Activated T-helper 1 cell treated with anti-CD3 and anti-CD28 coated beads, Interleukin-12 subunit alpha, Interleukin-12 subunit beta, Interleukin-2, Interleukin-4 antibody, amounts not matched to agents 30 ng/mL and 10 ng/mL and 1 ng/mL, durations not matched to agents 14 hours and 24 hours and 36 hours (primary cell): ENCODE measurements around the gene SOX14. TPM values are rescaled to one million over a fixed set of nuclear protein-coding genes. Genes with fewer than 3 reads are reported as not detected.

Experiments used
- DNase-seq: peaks from one replicate; pipeline ENCODE4 v3.0.0; 2021; ENCODE audit warnings: low spot score
- H3K27ac Mint-ChIP-seq: one replicate; pipeline ENCODE4 v1.8.0; 2021; ENCODE audit warnings: mild to moderate bottlenecking, mixed read lengths
- H3K27me3 Mint-ChIP-seq: one replicate; pipeline ENCODE4 v1.8.0; 2022; ENCODE audit warnings: mild to moderate bottlenecking, moderate library complexity, mixed read lengths; ENCODE audit not compliant: insufficient read depth
- H3K36me3 Mint-ChIP-seq: one replicate; pipeline ENCODE4 v1.8.0; 2021; ENCODE audit warnings: low read depth, mixed read lengths
- H3K4me1 Mint-ChIP-seq: one replicate; pipeline ENCODE4 v1.8.0; 2021; ENCODE audit warnings: low read depth, mixed read lengths
- H3K4me3 Mint-ChIP-seq: one replicate; pipeline ENCODE4 v1.8.0; 2021; ENCODE audit warnings: mild to moderate bottlenecking, moderate library complexity, mixed read lengths
- H3K9me3 Mint-ChIP-seq: one replicate; pipeline ENCODE4 v1.8.0; 2021; ENCODE audit warnings: mixed read lengths
- intact Hi-C: fragments of 100-400 bp; cut with micrococcal nuclease; formaldehyde crosslinking; loops from one replicate; pipeline ENCODE4 v1.15.1; 2024
- total RNA-seq: library from RNA; stranded (reverse); gene quantifications from 2 replicates; pipeline ENCODE4 v1.2.3, GENCODE V29; 2022

SOX14 gene
- total RNA-seq, 1 donor from 2014 or later = not detected

- Mint-ChIP-seq H3K36me3 (no peaks in the 10 kb centered on the region), H3K27me3 (peaks cover 63% of the 10 kb centered on the region), H3K9me3 (peaks cover 6% of the 10 kb centered on the region), H3K4me3 (no peak overlapping the region), H3K4me1 (no peaks in the 10 kb centered on the region), H3K27ac (no peak overlapping the region)
- intact Hi-C loops = no loop called here
- no peak for DNase-seq
Measured at GRCh38 chr3:137763594-137763938, 549 bp upstream of the SOX14 start.

- H3K4me3 Mint-ChIP-seq = no peak overlapping the region
- no peak for DNase-seq
- no peak overlapping the region for H3K27ac Mint-ChIP-seq
- H3K9me3 Mint-ChIP-seq = peaks cover 6% of the 10 kb centered on the region
- no peaks in the 10 kb centered on the region for H3K36me3 Mint-ChIP-seq
- intact Hi-C loops = no loop called here
- H3K27me3 Mint-ChIP-seq = peaks cover 70% of the 10 kb centered on the region
- no peaks in the 10 kb centered on the region for H3K4me1 Mint-ChIP-seq
Measured at GRCh38 chr3:137764563-137765309, 621 bp downstream of the SOX14 start.

DNA sequence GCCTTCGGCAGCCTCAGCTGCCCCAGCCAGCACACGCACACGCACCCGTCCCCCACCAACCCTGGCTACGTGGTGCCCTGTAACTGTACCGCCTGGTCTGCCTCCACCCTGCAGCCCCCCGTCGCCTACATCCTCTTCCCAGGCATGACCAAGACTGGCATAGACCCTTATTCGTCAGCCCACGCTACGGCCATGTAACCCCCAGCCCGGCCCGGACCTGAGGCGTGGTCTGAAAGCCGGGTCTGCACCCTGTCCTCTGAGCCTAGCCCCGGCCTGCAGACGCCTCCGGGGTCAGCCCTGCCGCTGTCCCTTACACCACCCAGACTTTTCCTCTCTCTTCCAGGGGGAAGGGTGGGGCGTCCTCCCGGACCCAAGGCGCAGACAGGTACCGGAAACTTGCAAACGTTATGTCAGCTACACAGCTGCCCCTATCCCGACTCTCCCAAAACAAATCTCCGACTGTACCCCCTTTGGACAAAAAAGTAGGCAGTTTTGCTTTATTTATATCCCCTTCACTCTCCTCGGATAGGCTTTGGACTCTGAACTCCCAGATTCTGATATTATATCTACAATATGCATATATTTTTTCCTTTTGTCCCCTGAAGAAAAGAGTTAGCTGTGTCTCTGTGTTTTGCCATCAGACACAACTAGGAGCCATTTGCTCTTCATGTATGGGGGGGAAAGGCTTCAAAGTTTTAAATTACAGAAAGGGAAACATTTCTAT is 1.4 kb downstream of the SOX14 start:
- peaks cover 77% of the 10 kb centered on the region for H3K27me3 Mint-ChIP-seq
- H3K27ac Mint-ChIP-seq = no peak overlapping the region
- no peaks in the 10 kb centered on the region for H3K36me3 Mint-ChIP-seq
- H3K4me1 Mint-ChIP-seq = no peaks in the 10 kb centered on the region
- intact Hi-C loops = no loop called here
- no peak overlapping the region for H3K4me3 Mint-ChIP-seq
- peaks cover 6% of the 10 kb centered on the region for H3K9me3 Mint-ChIP-seq
- no peak for DNase-seq

DNA sequence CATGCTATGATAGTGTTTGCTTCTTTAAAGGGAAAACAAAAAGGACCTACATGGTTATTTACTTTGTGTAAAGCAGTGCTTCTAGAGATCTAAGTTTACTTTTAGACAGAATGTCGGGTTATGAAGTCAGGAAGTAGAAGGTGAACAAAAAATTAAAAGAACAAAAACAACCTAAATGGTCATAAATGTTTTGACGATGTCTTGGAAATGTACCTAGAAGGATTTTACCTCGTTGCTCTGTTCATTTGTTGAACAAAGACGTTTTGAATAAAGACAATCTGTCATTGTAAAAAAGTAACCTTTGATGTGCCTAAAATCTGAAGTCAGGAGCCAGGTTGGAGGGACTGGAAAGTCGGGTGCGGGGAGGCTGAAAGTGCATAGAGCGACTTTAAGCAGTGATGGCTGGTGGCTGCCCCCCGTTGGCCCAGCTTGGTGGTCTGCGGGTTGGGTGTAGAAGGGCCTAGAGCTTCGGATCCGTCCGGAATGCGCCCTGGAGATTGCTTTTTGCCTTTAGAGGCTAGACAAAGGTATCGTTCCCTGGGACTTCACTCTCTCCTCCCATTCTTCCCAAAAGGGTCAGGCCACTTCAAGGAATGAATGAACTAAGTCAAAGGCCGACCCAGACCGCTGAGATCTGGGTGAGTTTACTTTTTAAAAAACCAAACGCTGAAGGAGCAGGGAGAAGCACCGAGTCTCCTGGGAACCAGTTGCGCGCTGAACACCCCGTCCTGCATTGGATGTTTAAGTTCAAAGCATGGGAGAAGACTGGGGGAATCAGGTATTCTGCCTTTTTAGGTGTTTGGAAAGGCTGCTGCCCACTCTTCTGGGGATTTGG is 2.1 kb downstream of the SOX14 start:
- H3K27me3 Mint-ChIP-seq = peaks cover 75% of the 10 kb centered on the region
- intact Hi-C loops = no loop called here
- no peak overlapping the region for H3K4me3 Mint-ChIP-seq

GRCh38 chr3:137766876-137767537 is 2.9 kb downstream of the SOX14 start:
- Mint-ChIP-seq H3K4me1 (no peaks in the 10 kb centered on the region), H3K4me3 (no peak overlapping the region), H3K27me3 (peaks cover 77% of the 10 kb centered on the region), H3K27ac (no peak overlapping the region), H3K36me3 (no peaks in the 10 kb centered on the region), H3K9me3 (peaks cover 6% of the 10 kb centered on the region)
- no peak for DNase-seq
- intact Hi-C loops = no loop called here

More for the DNA sequence above, 2.1 kb downstream of the SOX14 start:
- DNase-seq = no peak
- Mint-ChIP-seq H3K9me3 (peaks cover 6% of the 10 kb centered on the region), H3K36me3 (no peaks in the 10 kb centered on the region), H3K27ac (no peak overlapping the region), H3K4me1 (no peaks in the 10 kb centered on the region)

- Mint-ChIP-seq H3K27ac (no peak overlapping the region), H3K36me3 (no peaks in the 10 kb centered on the region), H3K27me3 (peaks cover 77% of the 10 kb centered on the region), H3K9me3 (peaks cover 6% of the 10 kb centered on the region), H3K4me3 (no peak overlapping the region), H3K4me1 (no peaks in the 10 kb centered on the region)
- intact Hi-C loops = no loop called here
- no peak for DNase-seq
Measured at GRCh38 chr3:137767538-137768360, 3.6 kb downstream of the SOX14 start.

DNA sequence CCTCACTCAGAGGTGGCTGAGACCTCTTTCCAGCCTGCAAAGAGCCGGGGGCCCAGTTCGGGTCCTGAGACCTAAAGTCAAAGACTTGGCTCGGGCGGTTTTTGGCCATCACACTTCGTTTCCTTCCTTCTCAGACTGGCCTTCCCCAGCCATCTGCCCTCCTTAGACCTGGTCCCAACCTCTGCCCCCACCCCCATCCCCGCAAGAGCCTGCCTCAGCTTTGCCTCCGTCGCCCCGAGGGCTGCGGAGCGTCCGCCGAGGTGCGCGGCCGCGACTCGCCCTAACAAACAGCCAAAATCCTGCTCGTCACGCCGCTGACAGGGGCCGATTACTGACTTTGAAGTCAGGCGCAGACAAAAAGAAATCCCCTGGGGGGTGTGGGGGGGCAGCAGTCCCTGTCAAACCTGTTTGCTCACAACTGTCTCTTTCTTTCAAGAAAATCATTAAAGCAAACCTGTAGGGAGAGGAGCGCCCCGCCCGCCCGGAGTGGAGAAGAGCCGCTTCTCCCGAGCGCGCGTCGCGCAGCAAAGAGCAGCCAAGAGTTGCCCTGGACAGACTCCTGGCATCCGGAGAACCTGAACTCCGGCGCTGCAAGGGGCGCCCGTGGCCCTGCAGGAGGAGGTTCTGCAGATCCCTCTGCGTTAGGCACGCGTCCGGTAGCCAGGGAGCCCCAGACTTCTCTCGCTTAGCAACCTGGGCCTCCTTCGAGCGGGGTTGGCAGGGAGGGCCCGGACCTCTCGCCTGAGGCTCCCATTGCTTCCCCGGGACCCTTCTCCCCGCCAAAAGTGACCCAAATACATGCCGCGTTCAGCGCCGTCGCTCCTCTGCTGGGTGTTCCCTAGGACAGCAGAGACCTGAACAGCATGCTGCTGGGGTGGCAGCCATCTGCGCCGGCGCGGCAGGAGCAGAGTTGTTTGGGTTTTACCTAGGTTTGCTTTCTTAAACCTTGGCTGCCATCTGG is 4.5 kb downstream of the SOX14 start:
- Mint-ChIP-seq H3K4me3 (no peak overlapping the region), H3K4me1 (no peaks in the 10 kb centered on the region), H3K27me3 (peaks cover 78% of the 10 kb centered on the region), H3K9me3 (peaks cover 6% of the 10 kb centered on the region), H3K27ac (no peak overlapping the region), H3K36me3 (no peaks in the 10 kb centered on the region)
- DNase-seq = no peak
- intact Hi-C loops = no loop called here

DNA sequence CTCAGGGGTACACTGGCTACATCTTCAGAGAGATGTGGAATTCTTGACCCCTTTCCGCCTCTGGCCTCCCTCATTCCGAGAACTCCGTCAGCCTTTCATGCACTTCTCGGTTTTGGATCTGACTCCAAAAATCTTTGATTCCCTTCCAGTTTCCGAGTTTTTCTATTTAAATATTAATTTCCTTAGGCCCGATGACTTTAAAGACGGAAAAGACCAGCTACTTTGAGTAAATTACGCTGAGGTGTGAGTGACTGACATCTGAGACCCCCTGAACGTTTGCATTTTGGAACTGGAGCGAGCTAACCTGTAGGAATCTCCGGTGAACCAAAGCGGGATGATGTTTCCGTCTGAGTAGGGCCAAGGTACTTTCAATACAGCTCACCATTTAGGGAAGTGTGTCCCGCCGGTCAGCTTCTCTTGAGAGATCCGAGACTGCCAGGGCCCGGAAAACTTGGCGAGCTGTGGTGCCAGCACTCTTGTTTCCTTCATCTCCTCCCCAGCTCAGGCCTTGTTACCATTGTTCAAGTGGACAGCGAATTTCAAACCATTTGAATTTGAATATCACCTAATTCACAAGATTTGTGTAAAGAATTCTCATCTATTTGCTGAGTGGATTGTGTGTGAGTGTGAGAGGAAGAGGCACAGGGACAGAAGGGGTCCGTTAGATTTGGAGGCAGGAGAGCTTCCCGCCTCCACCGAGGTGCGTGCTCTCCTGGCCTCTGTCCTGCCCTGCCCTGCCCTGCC is 5.4 kb downstream of the SOX14 start:
- DNase-seq = no peak
- Mint-ChIP-seq H3K9me3 (peaks cover 6% of the 10 kb centered on the region), H3K27ac (no peak overlapping the region), H3K4me1 (no peaks in the 10 kb centered on the region), H3K27me3 (peaks cover 77% of the 10 kb centered on the region), H3K4me3 (no peak overlapping the region), H3K36me3 (no peaks in the 10 kb centered on the region)
- intact Hi-C loops = no loop called here

DNA sequence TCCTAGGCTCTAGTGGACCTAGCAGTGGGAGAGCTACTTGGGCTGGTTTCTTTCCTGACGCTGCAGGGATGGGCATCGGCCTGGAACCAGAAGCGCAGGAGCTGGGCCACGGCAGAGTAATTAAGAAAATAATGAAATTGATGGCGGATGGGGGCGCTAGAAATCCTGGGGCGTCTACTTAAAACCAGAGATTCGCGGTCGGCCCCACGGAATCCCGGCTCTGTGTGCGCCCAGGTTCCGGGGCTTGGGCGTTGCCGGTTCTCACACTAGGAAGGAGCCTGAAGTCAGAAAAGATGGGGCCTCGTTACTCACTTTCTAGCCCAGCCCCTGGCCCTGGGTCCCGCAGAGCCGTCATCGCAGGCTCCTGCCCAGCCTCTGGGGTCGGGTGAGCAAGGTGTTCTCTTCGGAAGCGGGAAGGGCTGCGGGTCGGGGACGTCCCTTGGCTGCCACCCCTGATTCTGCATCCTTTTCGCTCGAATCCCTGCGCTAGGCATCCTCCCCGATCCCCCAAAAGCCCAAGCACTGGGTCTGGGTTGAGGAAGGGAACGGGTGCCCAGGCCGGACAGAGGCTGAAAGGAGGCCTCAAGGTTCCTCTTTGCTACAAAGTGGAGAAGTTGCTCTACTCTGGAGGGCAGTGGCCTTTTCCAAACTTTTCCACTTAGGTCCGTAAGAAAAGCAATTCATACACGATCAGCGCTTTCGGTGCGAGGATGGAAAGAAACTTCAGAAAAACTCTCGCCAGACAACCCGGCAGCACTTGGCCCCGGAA is 6.1 kb downstream of the SOX14 start:
- Mint-ChIP-seq H3K4me3 (no peak overlapping the region), H3K27ac (no peak overlapping the region), H3K4me1 (no peaks in the 10 kb centered on the region), H3K36me3 (no peaks in the 10 kb centered on the region), H3K27me3 (peaks cover 80% of the 10 kb centered on the region), H3K9me3 (peaks cover 6% of the 10 kb centered on the region)
- intact Hi-C loops = no loop called here
- DNase-seq = no peak

DNA sequence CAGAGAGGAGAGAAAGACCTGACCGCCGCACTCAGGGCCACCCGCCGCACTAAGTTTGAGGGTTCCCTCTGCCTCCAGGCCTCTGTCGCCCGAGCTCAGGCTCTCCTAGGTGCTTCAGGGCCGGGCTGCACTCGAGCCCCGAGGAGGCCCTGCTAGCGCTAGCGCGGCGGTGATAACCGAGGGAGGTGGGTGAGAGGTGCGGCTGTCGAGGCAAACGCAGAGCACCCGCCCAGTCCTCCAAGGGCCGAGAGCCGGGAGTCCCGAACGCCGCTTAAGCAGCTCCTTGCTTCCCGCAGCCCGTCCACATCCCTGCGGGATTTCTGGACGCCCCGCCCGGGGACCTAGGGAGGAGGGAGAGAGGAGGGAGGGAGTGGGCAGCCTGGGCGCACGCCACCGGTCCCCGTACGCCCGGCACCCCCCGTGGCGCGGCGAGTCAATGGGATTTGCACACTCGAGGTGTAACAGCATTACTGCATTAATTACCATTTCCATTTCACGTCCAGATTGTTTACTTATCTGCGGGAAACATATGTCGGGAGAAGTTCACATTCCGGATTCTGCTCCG is 6.8 kb downstream of the SOX14 start:
- peaks cover 73% of the 10 kb centered on the region for H3K27me3 Mint-ChIP-seq
- no peak overlapping the region for H3K4me3 Mint-ChIP-seq
- no peak for DNase-seq
- H3K9me3 Mint-ChIP-seq = peaks cover 3% of the 10 kb centered on the region
- H3K27ac Mint-ChIP-seq = no peak overlapping the region
- no peaks in the 10 kb centered on the region for H3K36me3 Mint-ChIP-seq
- no peaks in the 10 kb centered on the region for H3K4me1 Mint-ChIP-seq
- intact Hi-C loops = no loop called here
